ENCODE data around the gene CCHCR1. TPM values are rescaled to one million over a fixed set of nuclear protein-coding genes. Genes with fewer than 3 reads are reported as not detected.
"Not testable (repeated sequence)": the region's sequence is repeated elsewhere in the genome, so short reads cannot be mapped to it uniquely, and the experiment has no call there.

The CCHCR1 gene, protein sequence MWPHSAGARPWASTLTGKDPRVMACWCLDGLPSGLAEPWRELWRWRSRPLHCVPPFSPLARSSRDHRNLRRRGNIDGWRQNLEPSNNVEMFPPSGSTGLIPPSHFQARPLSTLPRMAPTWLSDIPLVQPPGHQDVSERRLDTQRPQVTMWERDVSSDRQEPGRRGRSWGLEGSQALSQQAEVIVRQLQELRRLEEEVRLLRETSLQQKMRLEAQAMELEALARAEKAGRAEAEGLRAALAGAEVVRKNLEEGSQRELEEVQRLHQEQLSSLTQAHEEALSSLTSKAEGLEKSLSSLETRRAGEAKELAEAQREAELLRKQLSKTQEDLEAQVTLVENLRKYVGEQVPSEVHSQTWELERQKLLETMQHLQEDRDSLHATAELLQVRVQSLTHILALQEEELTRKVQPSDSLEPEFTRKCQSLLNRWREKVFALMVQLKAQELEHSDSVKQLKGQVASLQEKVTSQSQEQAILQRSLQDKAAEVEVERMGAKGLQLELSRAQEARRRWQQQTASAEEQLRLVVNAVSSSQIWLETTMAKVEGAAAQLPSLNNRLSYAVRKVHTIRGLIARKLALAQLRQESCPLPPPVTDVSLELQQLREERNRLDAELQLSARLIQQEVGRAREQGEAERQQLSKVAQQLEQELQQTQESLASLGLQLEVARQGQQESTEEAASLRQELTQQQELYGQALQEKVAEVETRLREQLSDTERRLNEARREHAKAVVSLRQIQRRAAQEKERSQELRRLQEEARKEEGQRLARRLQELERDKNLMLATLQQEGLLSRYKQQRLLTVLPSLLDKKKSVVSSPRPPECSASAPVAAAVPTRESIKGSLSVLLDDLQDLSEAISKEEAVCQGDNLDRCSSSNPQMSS
- polyA plus RNA-seq (ENCODE audit: insufficient read length in 4 of 4), result 10 to 100 TPM; 17.3 to 38.3 (median 30.1) TPM

- no peak for DNase-seq (ENCODE audit: low read depth in 4 of 4, low spot score in 3 of 4)
These were observed at the start of gene CCHCR1 for GRCh38 chr6:31157513-31158139. Gene CCHCR1, minus strand, starts transcription at chr6:31157802. Its CDS starts 202 bp downstream, at chr6:31157600.

DNA sequence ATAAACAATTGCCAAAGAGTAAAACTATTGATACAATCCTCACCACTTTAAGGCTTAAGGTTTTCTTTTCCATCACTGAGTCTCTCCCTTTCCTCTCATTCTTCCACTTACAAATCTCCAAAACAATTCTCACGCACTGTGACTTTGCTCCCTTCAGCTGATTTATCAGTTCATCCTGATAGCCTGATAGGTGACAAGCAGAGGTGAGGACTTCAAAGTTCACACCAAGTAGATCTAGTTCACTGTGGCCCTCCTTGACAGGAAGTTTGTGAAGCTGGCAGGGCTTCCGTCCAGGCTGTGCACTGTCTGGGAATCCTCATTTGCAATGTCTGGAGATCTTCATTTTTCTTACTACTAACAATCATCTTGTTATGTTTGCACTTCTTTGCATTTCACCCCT, 48.0 kb upstream of the CCHCR1 start:
- no peak for DNase-seq (ENCODE audit: low read depth in 4 of 4, low spot score in 3 of 4)

DNA sequence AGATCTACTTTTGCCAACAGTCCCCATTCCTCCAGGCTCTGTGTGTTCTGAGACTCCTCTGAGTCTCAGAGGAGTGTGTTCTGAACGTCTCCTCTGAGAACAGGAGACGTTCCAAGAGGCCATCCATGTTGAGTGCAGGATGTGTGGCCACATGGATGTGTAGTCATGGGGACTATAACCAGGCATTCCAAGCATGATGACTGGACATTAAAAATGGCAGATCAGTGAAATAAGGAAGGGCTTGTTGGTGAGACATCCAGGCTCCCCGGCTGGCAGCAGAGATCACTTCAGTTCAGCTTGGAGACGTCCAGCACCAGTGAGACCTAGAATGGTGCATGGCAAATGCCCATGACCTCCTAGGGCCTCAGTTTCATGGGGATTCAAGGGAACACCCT, 47.1 kb upstream of the CCHCR1 start:
- DNase-seq (ENCODE audit: low read depth in 4 of 4, low spot score in 3 of 4), result no peak

GRCh38 chr6:31203345-31203979, 45.9 kb upstream of the CCHCR1 start:
- DNase-seq (ENCODE audit: low read depth in 4 of 4, low spot score in 3 of 4), result no peak

- DNase-seq (ENCODE audit: low read depth in 4 of 4, low spot score in 3 of 4), result no peak
These were observed 44.9 kb upstream of the CCHCR1 start for GRCh38 chr6:31202259-31203166.

DNA sequence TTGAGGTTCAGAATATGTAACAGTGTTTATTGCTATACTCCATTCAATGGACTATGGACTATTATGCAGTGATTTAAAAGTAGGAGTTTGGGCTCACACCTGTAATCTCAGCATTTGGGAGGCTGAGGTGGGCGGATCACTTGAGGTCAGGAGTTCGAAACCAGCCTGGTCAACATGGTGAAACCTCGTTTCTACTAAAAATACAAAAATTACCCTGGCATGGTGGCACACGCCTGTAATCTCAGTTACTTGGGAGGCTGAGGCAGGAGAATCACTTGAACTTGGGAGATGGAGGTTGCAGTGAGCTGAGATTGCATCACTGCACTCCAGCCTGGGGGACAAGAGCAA, 41.5 kb upstream of the CCHCR1 start:
- DNase-seq (ENCODE audit: low read depth in 4 of 4, low spot score in 3 of 4), result not testable (repeated sequence)

- DNase-seq (ENCODE audit: low read depth in 4 of 4, low spot score in 3 of 4), result peak in 1 of 4 donors; percentile 59
These were observed 40.1 kb upstream of the CCHCR1 start for GRCh38 chr6:31197559-31198305.

GRCh38 chr6:31196251-31197022, 38.8 kb upstream of the CCHCR1 start:
- DNase-seq (ENCODE audit: low read depth in 4 of 4, low spot score in 3 of 4), result not testable (repeated sequence)

- not testable (repeated sequence) for DNase-seq (ENCODE audit: low read depth in 4 of 4, low spot score in 3 of 4)
These were observed 37.8 kb upstream of the CCHCR1 start for GRCh38 chr6:31195308-31195979.

DNA sequence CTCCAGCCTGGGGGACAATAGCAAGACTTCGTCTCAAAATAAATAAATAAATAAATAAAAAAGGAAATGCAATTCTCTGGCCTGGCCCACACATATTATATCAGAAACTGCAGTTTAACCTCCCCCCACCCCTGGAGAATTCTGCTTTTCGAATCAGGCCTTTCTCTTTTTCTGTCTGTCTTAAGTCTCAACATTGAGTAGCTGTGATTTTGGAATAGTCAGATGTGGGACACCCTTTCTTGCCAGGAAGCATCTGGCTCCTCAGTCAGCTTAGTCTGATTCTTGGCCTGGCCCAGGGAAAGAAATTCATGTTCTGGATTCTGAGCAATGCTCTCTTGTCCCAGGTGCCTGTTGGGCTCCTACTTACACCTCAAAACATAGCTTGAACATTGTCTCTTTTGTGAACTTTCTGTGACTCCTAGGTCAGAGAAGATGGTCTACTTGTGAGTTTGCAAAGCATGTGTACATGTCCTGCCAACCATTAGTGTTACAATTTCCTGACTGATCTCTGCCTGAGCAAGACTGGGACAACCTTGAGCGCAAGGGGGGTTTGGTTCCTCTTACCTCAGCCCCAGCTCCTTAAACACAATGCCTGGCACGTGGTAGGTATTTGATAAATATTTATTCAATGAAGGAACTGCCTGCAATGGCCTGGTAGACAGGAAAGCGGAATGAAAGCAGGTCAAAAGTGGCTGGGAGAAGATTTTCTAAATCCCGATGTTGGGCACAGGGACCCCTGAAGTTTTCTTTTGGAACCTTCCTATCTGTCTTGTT, 36.6 kb upstream of the CCHCR1 start:
- no peak for DNase-seq (ENCODE audit: low read depth in 4 of 4, low spot score in 3 of 4)

DNA sequence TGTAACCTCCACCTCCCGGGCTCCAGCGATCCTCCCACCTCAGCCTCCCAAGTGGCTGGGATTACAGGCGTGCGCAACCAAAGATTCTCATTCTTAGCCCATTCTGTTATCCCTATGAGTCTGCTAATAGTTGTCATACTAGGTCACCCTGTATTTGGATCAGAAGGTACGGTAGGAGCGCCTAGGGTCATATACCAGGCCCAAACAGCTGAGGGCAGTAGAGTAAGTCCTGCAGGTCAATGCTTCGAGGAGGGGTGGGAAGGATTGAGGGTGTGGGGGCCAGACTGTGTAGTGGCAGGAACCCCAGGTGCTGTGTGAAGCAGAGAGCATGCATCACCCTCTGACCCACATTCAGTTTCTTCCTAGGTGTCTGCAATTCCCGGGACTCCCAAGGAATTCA, 35.6 kb upstream of the CCHCR1 start:
- no peak for DNase-seq (ENCODE audit: low read depth in 4 of 4, low spot score in 3 of 4)

- DNase-seq (ENCODE audit: low read depth in 4 of 4, low spot score in 3 of 4), result peak in 1 of 4 donors; percentile 58
These were observed 35.0 kb upstream of the CCHCR1 start for GRCh38 chr6:31192431-31193105.

DNA sequence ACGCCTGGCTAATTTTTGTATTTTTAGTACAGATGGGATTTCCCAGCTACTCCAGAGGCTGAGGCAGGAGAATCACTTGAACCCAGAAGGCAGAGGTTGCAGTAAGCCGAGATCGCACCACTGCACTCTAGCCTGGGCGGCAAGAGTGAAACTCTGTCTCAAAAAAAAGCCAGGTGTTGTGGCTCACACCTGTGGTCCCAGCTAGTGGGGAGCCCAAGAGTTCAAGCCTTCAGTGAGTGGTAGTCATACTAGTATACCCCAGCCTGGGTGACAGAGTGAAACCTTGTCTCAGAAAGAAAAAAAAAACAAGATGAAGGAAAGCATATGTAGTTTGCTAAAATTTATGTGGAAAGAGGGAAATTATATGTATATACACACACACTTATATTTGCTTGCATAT, 32.9 kb upstream of the CCHCR1 start:
- no peak for DNase-seq (ENCODE audit: low read depth in 4 of 4, low spot score in 3 of 4)

DNA sequence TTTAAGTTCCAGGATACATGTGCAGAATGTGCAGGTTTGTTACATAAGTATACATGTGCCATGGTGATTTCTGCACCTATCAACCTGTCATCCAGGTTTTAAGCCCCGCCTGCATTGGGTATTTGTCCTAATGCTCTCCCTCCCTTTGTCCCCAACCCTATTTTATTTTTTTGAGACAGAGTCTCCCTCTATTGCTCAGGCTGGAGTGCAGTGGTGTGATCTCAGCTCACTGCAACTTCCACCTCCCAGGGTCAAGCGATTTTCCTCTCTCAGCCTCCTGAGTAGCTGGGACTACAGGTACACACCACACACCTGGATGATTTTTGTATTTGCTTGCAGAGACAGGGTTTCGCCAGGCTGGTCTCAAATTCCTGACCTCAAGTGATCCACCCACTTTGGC, 31.6 kb upstream of the CCHCR1 start:
- DNase-seq (ENCODE audit: low read depth in 4 of 4, low spot score in 3 of 4), result not testable (repeated sequence)

DNA sequence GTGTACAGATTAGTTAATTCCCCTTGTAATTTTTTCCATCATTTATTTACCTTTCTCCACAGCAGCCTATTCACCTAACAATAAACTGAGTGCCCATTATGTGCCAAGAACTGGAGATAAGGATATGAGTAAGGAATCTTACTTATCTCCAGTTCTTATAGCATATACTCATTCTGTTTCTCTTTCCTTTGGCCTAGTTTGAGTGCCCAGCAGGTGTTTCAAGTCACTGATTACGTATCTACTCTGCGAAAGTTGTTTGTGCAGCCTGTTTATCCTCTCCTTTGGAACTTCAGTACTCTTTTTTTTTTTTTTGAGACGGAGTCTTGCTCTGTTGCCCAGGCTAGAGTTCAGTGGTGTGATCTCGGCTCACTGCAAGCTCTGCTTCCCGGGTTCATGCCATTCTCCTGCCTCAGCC, 30.2 kb upstream of the CCHCR1 start:
- no peak for DNase-seq (ENCODE audit: low read depth in 4 of 4, low spot score in 3 of 4)

DNA sequence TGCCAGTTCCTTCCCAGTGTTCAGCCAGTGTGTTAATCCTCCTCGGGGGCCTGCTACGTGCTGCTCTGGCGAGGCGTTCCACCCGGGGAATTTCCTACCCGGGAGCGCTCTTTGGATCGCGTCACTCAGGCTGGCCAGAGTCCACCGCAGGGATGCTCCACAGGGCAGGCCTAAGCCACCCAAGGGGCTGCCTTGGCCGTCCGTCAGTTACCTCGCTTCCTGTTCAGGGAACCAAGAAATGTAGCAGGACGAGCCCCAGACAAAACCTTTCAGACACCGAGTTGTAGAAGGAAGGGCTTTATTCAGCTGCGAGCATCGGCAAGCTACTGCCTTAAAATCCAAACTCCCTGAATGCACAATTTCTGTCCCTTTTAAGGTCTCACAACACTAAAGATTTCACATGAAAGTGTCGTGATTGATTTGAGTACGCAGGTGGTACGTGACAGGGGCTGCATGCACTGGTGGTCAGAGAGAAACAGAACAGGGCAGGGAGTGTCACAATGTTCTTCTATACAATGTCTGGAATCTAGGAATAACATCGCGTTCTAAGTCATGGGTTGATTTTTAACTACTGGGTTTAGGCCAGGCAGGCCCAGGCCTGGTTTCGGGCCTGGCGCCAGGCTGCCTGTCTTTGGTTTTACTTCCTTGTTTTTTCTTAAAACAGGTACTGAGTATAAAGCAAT, 28.6 kb upstream of the CCHCR1 start:
- no peak for DNase-seq (ENCODE audit: low read depth in 4 of 4, low spot score in 3 of 4)
